Mesenchymal stem cell (in vitro differentiated cells and primary cell): ENCODE measurements around the gene TRAF7.

ENCODE experiments used
- DNase-seq: peaks from one replicate; pipeline ENCODE4 v3.0.0-alpha.2; 2013
- H2AFZ ChIP-seq: one replicate; pipeline ENCODE4 v1.6.1; 2013; ENCODE audit warnings: low read depth, mild to moderate bottlenecking, control low read depth, inconsistent platforms, low read length, moderate library complexity
- H2AK5ac ChIP-seq: 2 replicates; pipeline ENCODE4 v1.6.1; 2013; ENCODE audit warnings: low read length, moderate library complexity, mild to moderate bottlenecking, inconsistent platforms; ENCODE audit not compliant: severe bottlenecking
- H2BK120ac ChIP-seq: one replicate; pipeline ENCODE4 v1.6.1; 2013; ENCODE audit warnings: low read depth, mild to moderate bottlenecking, inconsistent platforms, low read length, moderate library complexity
- H2BK12ac ChIP-seq, 2 experiments: one replicate each; pipeline ENCODE4 v1.6.1; 2013; ENCODE audit warnings: inconsistent platforms in 2 of 2, low read length in 2 of 2, mild to moderate bottlenecking in 2 of 2, moderate library complexity in 2 of 2, control low read depth in 1 of 2
- H2BK15ac ChIP-seq: one replicate; pipeline ENCODE4 v1.6.1; 2013; ENCODE audit warnings: mild to moderate bottlenecking, low read depth, inconsistent platforms; ENCODE audit not compliant: poor library complexity, severe bottlenecking
- H2BK5ac ChIP-seq: 2 replicates; pipeline ENCODE4 v1.6.1; 2013; ENCODE audit warnings: low read depth, mild to moderate bottlenecking, low read length, control low read depth, inconsistent platforms; ENCODE audit not compliant: poor library complexity, severe bottlenecking
- H3K14ac ChIP-seq, 2 experiments: one replicate each; pipeline ENCODE4 v1.6.1; 2013; ENCODE audit warnings: inconsistent platforms in 2 of 2, low read length in 2 of 2, control low read depth in 1 of 2, mild to moderate bottlenecking in 1 of 2, moderate library complexity in 1 of 2
- H3K18ac ChIP-seq, 2 experiments: one replicate each; pipeline ENCODE4 v1.6.1; 2013; ENCODE audit warnings: inconsistent platforms in 2 of 2, low read length in 2 of 2, control low read depth in 1 of 2, low read depth in 1 of 2, mild to moderate bottlenecking in 1 of 2
- H3K23ac ChIP-seq, 2 experiments: one replicate each; pipeline ENCODE4 v1.6.1; 2013; ENCODE audit warnings: inconsistent platforms in 2 of 2, low read length in 2 of 2, mild to moderate bottlenecking in 2 of 2, moderate library complexity in 2 of 2, control low read depth in 1 of 2
- H3K27ac ChIP-seq: 2 replicates; pipeline ENCODE4 v1.5.1; 2013; ENCODE audit warnings: mild to moderate bottlenecking, moderate library complexity, low read length, control low read depth, inconsistent platforms; ENCODE audit not compliant: poor library complexity, severe bottlenecking
- H3K27me3 ChIP-seq, 2 experiments: 2 replicates each; pipeline versions ENCODE4 v1.6.1 to v1.7.0; 2013; ENCODE audit warnings: low read length in 2 of 2, mild to moderate bottlenecking in 2 of 2, moderate library complexity in 2 of 2, control low read depth in 1 of 2, inconsistent platforms in 1 of 2; ENCODE audit not compliant: control insufficient read depth in 1 of 2, insufficient read depth in 1 of 2
- H3K36me3 ChIP-seq, 2 experiments: 2 replicates each; pipeline versions ENCODE4 v1.6.1 to v1.7.0; 2013; ENCODE audit warnings: low read length in 2 of 2, control low read depth in 1 of 2, inconsistent platforms in 1 of 2, low read depth in 1 of 2, mild to moderate bottlenecking in 1 of 2; ENCODE audit not compliant: insufficient read depth in 2 of 2, control insufficient read depth in 1 of 2
- H3K4ac ChIP-seq, 2 experiments: one replicate each; pipeline ENCODE4 v1.6.1; 2013; ENCODE audit warnings: inconsistent platforms in 2 of 2, low read length in 2 of 2, mild to moderate bottlenecking in 2 of 2, moderate library complexity in 2 of 2, control low read depth in 1 of 2, low read depth in 1 of 2
- H3K4me1 ChIP-seq: 2 replicates; pipeline ENCODE4 v1.6.1; 2013; ENCODE audit warnings: low read depth, low read length, control low read depth; ENCODE audit not compliant: control insufficient read depth, insufficient read depth
- H3K4me2 ChIP-seq: 2 replicates; pipeline ENCODE4 v1.6.1; 2013; ENCODE audit warnings: low read length, mild to moderate bottlenecking, inconsistent platforms; ENCODE audit not compliant: poor library complexity, severe bottlenecking
- H3K4me3 ChIP-seq, 2 experiments: 2 replicates each; pipeline versions ENCODE4 v1.5.1 to v1.7.0; 2013; ENCODE audit warnings: low read length in 2 of 2, mild to moderate bottlenecking in 2 of 2, control low read depth in 1 of 2, low read depth in 1 of 2; ENCODE audit not compliant: insufficient read depth in 1 of 2
- H3K79me1 ChIP-seq: replicated peaks from 2 replicates; pipeline ENCODE4 v1.6.1; 2013; ENCODE audit warnings: mild to moderate bottlenecking, control low read depth, low read length, inconsistent platforms; ENCODE audit not compliant: poor library complexity, severe bottlenecking
- H3K9ac ChIP-seq: 2 replicates; pipeline ENCODE4 v1.7.0; 2013; ENCODE audit warnings: mild to moderate bottlenecking, low read length, moderate library complexity
- H3K9me3 ChIP-seq: 2 replicates; pipeline ENCODE4 v1.7.0; 2013; ENCODE audit warnings: mild to moderate bottlenecking, low read length; ENCODE audit not compliant: control insufficient read depth
- H4K8ac ChIP-seq: one replicate; pipeline ENCODE4 v1.6.1; 2013; ENCODE audit warnings: inconsistent platforms, mild to moderate bottlenecking, low read length, moderate library complexity
- H4K91ac ChIP-seq: one replicate; pipeline ENCODE4 v1.6.1; 2013; ENCODE audit warnings: mild to moderate bottlenecking, low read length, inconsistent platforms
- WGBS: methylation state at CpG from one replicate; pipeline ENCODE4 v1.1.7; 2013; ENCODE audit warnings: mixed read lengths; 5-methylcytosine and 5-hydroxymethylcytosine counted together

Gene TRAF7

DNA sequence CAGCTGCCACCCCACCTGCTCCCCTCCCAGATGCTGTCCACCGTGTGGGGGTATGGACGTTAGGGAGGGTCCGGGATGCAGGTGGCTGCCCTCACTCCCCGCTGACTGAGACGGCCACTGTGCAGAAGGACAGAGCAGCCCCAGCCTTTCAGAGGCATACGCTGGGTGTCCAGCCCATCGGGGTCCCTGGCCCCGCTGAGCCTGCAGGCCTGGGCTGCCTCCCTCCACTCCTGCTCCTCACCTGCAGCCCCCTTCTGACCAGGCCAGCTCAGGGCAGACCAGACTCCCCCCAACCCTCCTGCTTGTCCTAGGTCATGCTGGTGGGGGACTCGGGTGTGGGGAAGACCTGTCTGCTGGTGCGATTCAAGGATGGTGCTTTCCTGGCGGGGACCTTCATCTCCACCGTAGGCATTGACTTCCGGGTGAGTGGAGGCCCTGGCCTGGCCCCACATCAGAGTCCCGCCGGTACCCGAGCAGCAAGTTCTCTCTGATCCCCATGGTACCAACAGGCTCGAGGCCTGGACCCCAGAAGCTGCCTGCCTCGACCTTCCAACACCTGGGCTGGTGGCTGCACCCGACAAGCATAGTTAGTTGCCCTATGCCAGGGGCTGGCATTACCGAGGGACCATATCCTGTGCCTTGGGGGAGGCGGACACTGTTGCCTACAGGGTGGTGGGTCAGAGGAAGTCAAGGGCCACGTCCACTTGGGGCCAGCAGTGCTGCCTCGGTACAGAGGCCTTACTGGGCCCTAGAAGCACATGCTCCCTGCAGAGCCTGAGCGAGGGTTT, 5.8 kb upstream of the TRAF7 start:
- H3K14ac ChIP-seq, result peak overlapping the region in 1 of 2 experiments; percentile 13
- peaks cover 60% of the 10 kb centered on the region for H3K4me1 ChIP-seq
- H3K4me2 ChIP-seq, result peak overlapping the region; percentile 52
- no peak overlapping the region for H2BK120ac ChIP-seq
- no peak overlapping the region for H2AFZ ChIP-seq
- 25% methylated on average over 21 of the region's 24 CpGs for WGBS
- H3K9ac ChIP-seq, result peak overlapping the region; percentile 95
- H3K23ac ChIP-seq, result peak overlapping the region in 1 of 2 experiments; percentile 11
- no peak overlapping the region for H2BK15ac ChIP-seq
- no peak overlapping the region for H3K27ac ChIP-seq
- no peaks in the 10 kb centered on the region for H3K27me3 ChIP-seq
- peaks cover 24 to 41% of the 10 kb centered on the region in 2 experiments for H3K36me3 ChIP-seq
- peak overlapping the region in 1 of 2 experiments; percentile 38 for H3K18ac ChIP-seq
- H3K4ac ChIP-seq, result peak overlapping the region in 1 of 2 experiments; percentile 78
- no peak overlapping the region for H2BK5ac ChIP-seq
- H2BK12ac ChIP-seq, result peak overlapping the region; percentile 24 to 28
- H3K4me3 ChIP-seq, result peak overlapping the region in 1 of 2 experiments; percentile 65
- H4K91ac ChIP-seq, result peak overlapping the region; percentile 78
- DNase-seq, result no peak
- peak overlapping the region; percentile 92 for H4K8ac ChIP-seq
- peak overlapping the region; percentile 45 for H2AK5ac ChIP-seq
- H3K79me1 ChIP-seq, result peaks cover 2% of the 10 kb centered on the region
- H3K9me3 ChIP-seq, result no peaks in the 10 kb centered on the region

DNA sequence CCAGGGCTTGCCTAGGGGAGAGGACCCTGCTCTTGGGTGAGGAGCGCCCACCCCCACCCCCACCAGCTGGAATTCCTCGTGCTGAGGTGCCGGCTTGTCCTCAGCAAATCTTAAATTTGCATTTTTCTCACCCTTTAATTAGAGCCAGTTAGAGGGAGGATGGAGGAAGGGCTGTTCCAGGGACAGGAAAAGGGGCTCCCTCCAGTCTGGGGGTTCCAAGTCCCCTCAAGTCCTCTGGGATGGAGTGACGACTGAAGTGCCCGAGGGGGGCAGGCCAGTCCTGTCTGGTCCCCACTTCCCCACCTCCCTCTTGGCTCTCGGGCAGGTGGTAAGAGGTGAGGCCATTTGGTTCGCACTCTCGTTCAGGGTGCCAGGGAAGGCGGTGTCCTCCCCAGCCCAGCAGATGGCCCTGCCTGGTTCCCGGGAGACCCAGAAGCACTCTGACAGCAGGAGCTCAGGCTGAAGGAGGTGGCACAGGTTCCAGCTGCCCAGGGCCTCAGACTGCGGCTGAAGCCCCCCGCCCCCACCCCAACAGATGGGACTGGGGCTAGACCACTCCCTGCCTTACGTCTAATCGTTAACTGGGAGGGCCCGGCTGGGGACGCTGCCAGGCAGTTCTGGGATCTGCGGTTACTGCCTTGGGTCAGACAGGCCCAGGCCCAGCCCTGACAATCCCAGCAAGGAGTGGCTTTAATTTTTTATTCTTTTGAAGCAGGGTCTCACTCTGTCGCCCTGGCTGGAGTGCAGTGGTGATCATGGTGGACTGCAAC, 5.0 kb upstream of the TRAF7 start:
- Histone ChIP-seq H3K4me1 (peaks cover 60% of the 10 kb centered on the region), H3K9me3 (no peaks in the 10 kb centered on the region), H2AFZ (no peak overlapping the region), H3K27me3 (no peaks in the 10 kb centered on the region), H3K4me3 (peak overlapping the region in 1 of 2 experiments; percentile 44), H3K18ac (no peak overlapping the region), H3K4me2 (no peak overlapping the region), H4K8ac (peak overlapping the region; percentile 32), H4K91ac (no peak overlapping the region), H3K14ac (no peak overlapping the region), H3K79me1 (peaks cover 2% of the 10 kb centered on the region), H2AK5ac (no peak overlapping the region), H2BK15ac (no peak overlapping the region), H3K4ac (no peak overlapping the region), H2BK5ac (no peak overlapping the region), H3K27ac (peak overlapping the region; percentile 5), H2BK120ac (no peak overlapping the region), H2BK12ac (peak overlapping the region in 1 of 2 experiments; percentile 24), H3K9ac (peak overlapping the region; percentile 95), H3K36me3 (peaks cover 24 to 40% of the 10 kb centered on the region in 2 experiments), H3K23ac (no peak overlapping the region)
- peak; percentile 31 for DNase-seq
- WGBS, result 13% methylated on average over 13 of the region's 18 CpGs

DNA sequence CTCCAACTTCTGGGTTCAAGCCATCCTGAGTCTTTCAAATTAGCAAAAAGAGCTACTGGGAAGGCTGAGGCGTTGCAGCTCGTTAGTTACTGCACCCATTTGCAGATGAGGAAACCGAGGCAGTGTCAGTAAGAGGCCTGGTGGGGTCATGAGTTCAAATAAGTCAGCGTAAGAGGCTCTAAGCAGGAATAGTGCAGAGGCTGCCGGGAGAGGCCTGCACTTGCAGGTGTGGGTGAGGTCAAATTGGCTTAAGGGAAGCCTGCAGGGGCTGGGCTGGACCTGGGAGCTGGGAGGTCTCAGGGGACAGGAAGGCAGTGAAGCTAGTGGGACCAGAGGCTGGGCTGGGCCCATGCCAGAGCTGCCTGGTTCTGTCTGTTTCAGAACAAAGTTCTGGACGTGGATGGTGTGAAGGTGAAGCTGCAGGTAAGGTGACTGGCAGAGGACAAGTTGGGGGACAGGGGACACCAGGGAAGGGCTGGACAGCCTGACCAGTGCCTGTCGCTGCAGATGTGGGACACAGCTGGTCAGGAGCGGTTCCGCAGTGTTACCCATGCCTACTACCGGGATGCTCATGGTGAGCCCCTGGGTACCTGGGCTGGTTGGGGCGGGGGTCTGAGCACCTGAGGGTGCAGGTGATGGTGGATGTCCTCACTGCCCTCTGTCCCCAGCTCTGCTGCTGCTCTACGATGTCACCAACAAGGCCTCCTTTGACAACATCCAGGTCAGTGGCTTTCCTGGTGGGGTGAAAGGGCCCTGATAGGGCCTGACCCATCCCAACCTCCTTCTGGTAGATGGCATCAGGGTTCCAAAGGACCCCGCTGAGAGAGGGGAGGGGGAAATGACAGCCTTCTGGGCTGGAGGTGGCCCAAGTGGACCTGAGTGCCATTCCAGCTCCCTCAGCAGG, 4.1 kb upstream of the TRAF7 start:
- WGBS, result 64% methylated on average over 12 of the region's 13 CpGs
- Histone ChIP-seq H3K4me3 (peak overlapping the region in 1 of 2 experiments; percentile 44), H3K27me3 (no peaks in the 10 kb centered on the region), H3K79me1 (peaks cover 2% of the 10 kb centered on the region), H3K9me3 (no peaks in the 10 kb centered on the region), H3K9ac (peak overlapping the region; percentile 95), H2AFZ (no peak overlapping the region), H3K14ac (no peak overlapping the region), H3K4me1 (peaks cover 60% of the 10 kb centered on the region), H3K27ac (peak overlapping the region; percentile 11), H2BK5ac (no peak overlapping the region), H2BK15ac (peak overlapping the region; percentile 13), H3K4ac (no peak overlapping the region), H3K18ac (peak overlapping the region in 1 of 2 experiments; percentile 21), H4K8ac (no peak overlapping the region), H3K4me2 (peak overlapping the region; percentile 3), H2BK120ac (no peak overlapping the region), H2BK12ac (no peak overlapping the region), H3K23ac (peak overlapping the region in 1 of 2 experiments; percentile 53), H2AK5ac (no peak overlapping the region), H3K36me3 (peaks cover 24 to 40% of the 10 kb centered on the region in 2 experiments), H4K91ac (no peak overlapping the region)
- no peak for DNase-seq
